ENCODE data around the gene DENND1A. TPM values are rescaled to one million over a fixed set of nuclear protein-coding genes. Genes with fewer than 3 reads are reported as not detected.

Gene DENND1A
- total RNA-seq, 1 experiment from 2014 or later = 29.7 TPM

- Histone ChIP-seq H2AFZ (ENCODE audit: low read length) (no peak overlapping the region), H3K36me3 (ENCODE audit: low read depth, low read length) (no peaks in the 10 kb centered on the region), H3K27me3 (ENCODE audit: low read length) (no peaks in the 10 kb centered on the region), H3K79me2 (ENCODE audit: low read length) (no peaks in the 10 kb centered on the region), H3K9ac (ENCODE audit: low read length) (no peak overlapping the region), H3K4me2 (ENCODE audit: low read length) (no peak overlapping the region), H3K9me2 (replicated peaks; ENCODE audit: low read length) (no peaks in the 10 kb centered on the region), H3K4me3 (ENCODE audit: low read length) (no peak overlapping the region), H4K20me1 (ENCODE audit: low read length) (no peaks in the 10 kb centered on the region), H3F3A (ENCODE audit: low read length, unreplicated experiment) (no peaks in the 10 kb centered on the region), H3K4me1 (ENCODE audit: insufficient read depth, low read length) (no peaks in the 10 kb centered on the region), H3K9me3 (ENCODE audit: low read length) (no peaks in the 10 kb centered on the region), H3K27ac (ENCODE audit: low read length) (no peak overlapping the region)
- POLR2A ChIA-PET (ENCODE audit: unreplicated experiment) = no interaction called here
- intact Hi-C loops (cut with micrococcal nuclease) = loop anchor here (2.0 kb wide), 1 partner anchor 266 kb away; no protein-coding TSS in a partner anchor
- DNase-seq (no peak), ATAC-seq (no peak)
- CTCF ChIA-PET = no interaction called here
- TF ChIP-seq CTCF (conservative IDR thresholded peaks at IDR 0.05; ENCODE audit: low read depth, low read length) (no peak), EZH2 (IDR thresholded peaks at IDR 0.05; ENCODE audit: low read length, unreplicated experiment) (no peak), EZH2phosphoT487 (IDR thresholded peaks at IDR 0.05; ENCODE audit: borderline replicate concordance, low read length) (no peak)
- no TSS peak for BruUV-seq (replicated peaks)
Measured at GRCh38 chr9:123349033-123349432, 580.9 kb downstream of the DENND1A start.

GRCh38 chr9:123348317-123348992 lies 581.5 kb downstream of the DENND1A start:
- Histone ChIP-seq H3K9ac (ENCODE audit: low read length) (no peak overlapping the region), H3K27ac (ENCODE audit: low read length) (no peak overlapping the region), H3K4me2 (ENCODE audit: low read length) (no peak overlapping the region), H3K79me2 (ENCODE audit: low read length) (no peaks in the 10 kb centered on the region), H3K36me3 (ENCODE audit: low read depth, low read length) (no peaks in the 10 kb centered on the region), H3K9me2 (replicated peaks; ENCODE audit: low read length) (no peaks in the 10 kb centered on the region), H3F3A (ENCODE audit: low read length, unreplicated experiment) (no peaks in the 10 kb centered on the region), H3K9me3 (ENCODE audit: low read length) (no peaks in the 10 kb centered on the region), H3K27me3 (ENCODE audit: low read length) (no peaks in the 10 kb centered on the region), H3K4me1 (ENCODE audit: insufficient read depth, low read length) (no peaks in the 10 kb centered on the region), H2AFZ (ENCODE audit: low read length) (no peak overlapping the region), H4K20me1 (ENCODE audit: low read length) (no peaks in the 10 kb centered on the region), H3K4me3 (ENCODE audit: low read length) (no peak overlapping the region)
- ChIA-PET CTCF (no interaction called here), POLR2A (ENCODE audit: unreplicated experiment) (no interaction called here)
- ATAC-seq (no peak), DNase-seq (no peak)
- no peak for TF ChIP-seq EZH2phosphoT487 (IDR thresholded peaks at IDR 0.05; ENCODE audit: borderline replicate concordance, low read length)
- no peak for TF ChIP-seq EZH2 (IDR thresholded peaks at IDR 0.05; ENCODE audit: low read length, unreplicated experiment)
- intact Hi-C loops (cut with micrococcal nuclease) = loop anchor here (2.0 kb wide), 1 partner anchor 266 kb away; no protein-coding TSS in a partner anchor
- BruUV-seq (replicated peaks) = no TSS peak

DNA sequence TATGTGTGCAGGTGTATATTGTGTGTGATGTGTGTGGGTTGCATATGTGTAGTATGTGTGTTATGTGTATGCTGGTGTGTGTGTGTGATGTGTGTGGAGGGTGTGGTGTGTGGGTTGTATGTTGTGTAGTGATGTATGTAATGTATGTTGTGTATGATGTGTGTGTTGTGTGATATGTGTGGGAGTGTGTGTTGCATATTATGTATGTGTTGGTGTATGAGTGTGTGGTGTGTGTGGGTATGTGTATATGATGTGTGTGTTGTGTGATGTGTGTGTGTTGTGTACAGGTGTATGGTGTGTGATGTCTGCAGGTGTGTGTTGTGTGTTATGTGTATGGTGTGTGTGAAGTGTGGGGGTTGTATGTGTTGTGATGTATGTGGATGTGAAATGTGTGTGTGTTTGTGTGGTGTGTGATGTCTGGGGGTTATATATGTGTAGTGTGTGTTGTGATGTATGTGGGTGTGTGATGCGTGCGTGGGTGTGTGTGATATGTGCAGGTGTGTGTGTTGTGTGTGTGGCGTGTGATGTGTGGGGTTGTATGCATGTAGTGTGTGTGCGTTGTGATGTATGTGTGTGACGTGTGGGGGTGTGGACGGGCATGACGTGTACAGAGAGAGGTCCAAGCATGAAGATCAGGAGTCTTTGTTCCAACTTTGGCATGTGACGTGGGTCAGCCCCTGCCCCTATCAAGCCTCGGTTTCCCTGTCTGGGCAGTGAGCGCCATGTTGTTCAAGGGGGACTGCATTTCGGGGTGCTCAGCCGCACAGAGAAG lies 582.5 kb downstream of the DENND1A start:
- ATAC-seq = no peak
- Histone ChIP-seq H3K9me2 (replicated peaks; ENCODE audit: low read length) (no peaks in the 10 kb centered on the region), H3K27ac (ENCODE audit: low read length) (no peak overlapping the region), H3K27me3 (ENCODE audit: low read length) (no peaks in the 10 kb centered on the region), H4K20me1 (ENCODE audit: low read length) (no peaks in the 10 kb centered on the region), H3K4me1 (ENCODE audit: insufficient read depth, low read length) (no peaks in the 10 kb centered on the region), H3K4me2 (ENCODE audit: low read length) (peak overlapping the region; percentile 31; the same call in 1 of the 2 replicates), H3F3A (ENCODE audit: low read length, unreplicated experiment) (no peaks in the 10 kb centered on the region), H3K79me2 (ENCODE audit: low read length) (no peaks in the 10 kb centered on the region), H3K9ac (ENCODE audit: low read length) (no peak overlapping the region), H3K36me3 (ENCODE audit: low read depth, low read length) (no peaks in the 10 kb centered on the region), H3K9me3 (ENCODE audit: low read length) (no peaks in the 10 kb centered on the region), H3K4me3 (ENCODE audit: low read length) (no peak overlapping the region), H2AFZ (ENCODE audit: low read length) (no peak overlapping the region)
- CTCF ChIA-PET = no interaction called here
- intact Hi-C loops (cut with micrococcal nuclease) = loop anchor here (2.0 kb wide), 1 partner anchor 265 kb away; no protein-coding TSS in a partner anchor
- POLR2A ChIA-PET (ENCODE audit: unreplicated experiment) = no interaction called here
- BruUV-seq (replicated peaks) = no TSS peak
- TF ChIP-seq CTCF (conservative IDR thresholded peaks at IDR 0.05; ENCODE audit: low read depth, low read length) (no peak), EZH2phosphoT487 (IDR thresholded peaks at IDR 0.05; ENCODE audit: borderline replicate concordance, low read length) (no peak), EZH2 (IDR thresholded peaks at IDR 0.05; ENCODE audit: low read length, unreplicated experiment) (no peak)
- no peak for DNase-seq

All from PC-3 (cell line).